HG03575 (cell line): ENCODE results near the gene NUDT3.
"Not testable (repeated sequence)": the region's sequence is repeated elsewhere in the genome, so short reads cannot be mapped to it uniquely, and the experiment has no call there.

Experiments used
- ATAC-seq: cut with Tn5 transposase; IDR thresholded peaks from one replicate; pipeline ENCODE4 v1.9.1; 2021; ENCODE audit not compliant: unreplicated experiment, insufficient number of reproducible peaks, low FRiP score; ENCODE audit errors: extremely low read depth

Gene NUDT3

GRCh38 chr6:34375833-34376232, 16.6 kb downstream of the NUDT3 start:
- no peak for ATAC-seq

- no peak for ATAC-seq
Measured at GRCh38 chr6:34374508-34374907, 18.0 kb downstream of the NUDT3 start.

DNA sequence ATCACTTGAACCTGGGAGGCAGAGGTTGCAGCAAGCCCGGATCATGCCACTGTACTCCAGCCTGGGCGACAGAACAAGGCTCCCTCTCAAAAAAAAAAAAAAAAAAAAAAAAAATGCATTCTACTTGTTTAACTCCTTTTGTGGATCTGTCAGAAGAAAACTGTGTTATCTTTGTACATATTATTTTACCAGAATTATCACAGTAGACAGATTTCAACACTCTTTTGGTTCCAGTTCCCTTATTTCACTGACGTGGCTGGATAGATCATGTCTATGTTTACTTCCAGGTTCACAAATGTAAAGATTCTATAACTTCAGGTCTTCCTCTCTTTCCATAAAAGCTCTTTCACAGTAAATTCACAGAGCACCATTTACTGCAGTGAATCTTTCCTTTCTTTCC, 18.4 kb downstream of the NUDT3 start:
- ATAC-seq = no peak

DNA sequence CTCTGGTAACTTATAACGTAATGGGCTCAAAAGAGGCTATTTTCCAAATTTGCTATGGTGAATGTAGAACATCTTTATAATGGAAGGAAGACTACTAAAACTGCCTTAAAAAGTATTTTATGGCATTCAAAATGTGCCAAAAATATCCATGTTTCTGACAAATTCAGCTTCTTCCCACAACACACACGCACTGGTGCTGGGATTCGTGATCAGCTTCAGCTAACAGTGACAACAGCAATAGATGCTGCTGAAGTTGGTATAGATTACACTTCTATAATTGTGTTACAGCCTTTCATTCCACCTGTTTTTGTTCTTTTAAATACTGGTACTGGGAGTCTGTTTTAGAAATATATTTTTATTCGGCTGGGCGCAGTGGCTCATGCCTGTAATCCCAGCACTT, 19.0 kb downstream of the NUDT3 start:
- ATAC-seq = no peak

- not testable (repeated sequence) for ATAC-seq
Measured at GRCh38 chr6:34371865-34372264, 20.6 kb downstream of the NUDT3 start.

GRCh38 chr6:34370361-34370760, 22.1 kb downstream of the NUDT3 start:
- ATAC-seq = no peak

DNA sequence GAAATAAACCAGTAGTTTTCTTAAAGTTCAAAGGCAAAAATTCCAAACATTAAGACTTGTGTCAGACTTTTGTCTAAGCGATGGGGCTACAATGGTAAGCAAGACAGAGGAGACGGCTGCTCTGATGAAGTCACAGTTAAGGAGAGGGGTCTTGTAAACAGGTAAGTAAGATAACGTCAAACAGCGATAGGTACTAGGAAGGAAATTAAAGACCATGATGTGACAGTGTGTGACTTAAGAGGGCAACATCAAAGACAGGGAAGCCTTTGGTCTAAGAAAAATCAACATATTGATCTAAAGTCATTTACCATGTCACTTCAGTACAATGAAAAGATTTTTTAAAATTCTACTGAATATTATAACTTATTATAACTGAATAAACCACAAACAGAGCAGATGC, 23.1 kb downstream of the NUDT3 start:
- no peak for ATAC-seq

- ATAC-seq = no peak
Measured at GRCh38 chr6:34366639-34366921, 25.9 kb downstream of the NUDT3 start.

GRCh38 chr6:34365781-34366638, 26.5 kb downstream of the NUDT3 start:
- not testable (repeated sequence) for ATAC-seq

- not testable (repeated sequence) for ATAC-seq
Measured at GRCh38 chr6:34363681-34364075, 28.8 kb downstream of the NUDT3 start.

DNA sequence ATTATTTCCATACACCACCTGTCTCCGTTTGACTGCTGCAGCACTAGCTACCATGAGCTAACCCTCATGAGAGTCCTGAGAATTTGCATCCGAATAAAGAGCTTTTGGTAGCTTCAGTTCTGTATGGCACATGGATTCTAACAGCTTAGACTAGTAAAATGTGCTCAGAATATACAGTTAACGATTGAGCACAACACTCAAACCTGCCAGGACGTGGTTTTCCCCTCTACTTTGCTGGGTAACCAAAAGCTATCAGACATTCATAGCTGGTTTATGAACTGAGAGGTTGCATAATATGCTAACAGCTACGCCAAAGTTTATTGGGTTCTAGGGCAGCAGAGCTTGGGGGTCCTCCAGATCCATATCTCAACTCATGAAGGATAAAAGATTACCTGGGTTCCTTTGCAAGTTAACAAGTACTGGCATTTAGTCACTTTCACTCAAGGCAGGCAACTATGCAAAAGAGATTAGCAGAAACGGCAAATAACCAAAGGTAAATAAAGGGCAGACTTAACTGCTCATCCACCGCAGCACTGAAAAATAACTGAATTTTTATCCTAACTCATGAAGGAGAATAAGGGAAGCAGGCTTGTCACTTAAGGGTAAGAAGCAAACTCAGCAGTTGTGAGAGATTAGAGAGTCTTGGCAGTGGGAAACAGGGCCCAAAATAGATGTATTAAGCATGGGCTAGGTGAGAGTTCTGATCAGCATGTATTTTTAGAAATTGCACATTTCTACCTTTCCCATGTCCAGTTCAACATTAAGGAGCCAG, 29.4 kb downstream of the NUDT3 start:
- no peak for ATAC-seq

DNA sequence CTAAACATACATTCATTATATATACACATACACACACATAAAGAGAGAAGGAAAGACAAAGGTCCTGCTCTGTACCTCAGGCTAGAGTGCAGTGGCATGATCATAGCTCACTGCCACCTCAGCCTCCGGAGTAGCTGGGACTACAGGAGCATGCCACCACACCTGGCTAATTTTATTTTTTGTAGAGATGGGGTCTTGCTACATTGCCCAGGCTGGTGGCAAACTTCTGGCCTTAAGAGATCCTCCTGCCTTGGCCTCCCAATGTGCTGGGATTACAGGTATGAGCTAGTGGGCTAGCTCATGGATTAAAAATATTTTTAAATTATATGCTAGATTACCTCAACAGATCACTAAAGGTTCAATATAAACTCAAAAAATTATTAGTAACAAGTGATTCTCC, 30.3 kb downstream of the NUDT3 start:
- ATAC-seq = no peak

- no peak for ATAC-seq
Measured at GRCh38 chr6:34360556-34360955, 31.9 kb downstream of the NUDT3 start.

DNA sequence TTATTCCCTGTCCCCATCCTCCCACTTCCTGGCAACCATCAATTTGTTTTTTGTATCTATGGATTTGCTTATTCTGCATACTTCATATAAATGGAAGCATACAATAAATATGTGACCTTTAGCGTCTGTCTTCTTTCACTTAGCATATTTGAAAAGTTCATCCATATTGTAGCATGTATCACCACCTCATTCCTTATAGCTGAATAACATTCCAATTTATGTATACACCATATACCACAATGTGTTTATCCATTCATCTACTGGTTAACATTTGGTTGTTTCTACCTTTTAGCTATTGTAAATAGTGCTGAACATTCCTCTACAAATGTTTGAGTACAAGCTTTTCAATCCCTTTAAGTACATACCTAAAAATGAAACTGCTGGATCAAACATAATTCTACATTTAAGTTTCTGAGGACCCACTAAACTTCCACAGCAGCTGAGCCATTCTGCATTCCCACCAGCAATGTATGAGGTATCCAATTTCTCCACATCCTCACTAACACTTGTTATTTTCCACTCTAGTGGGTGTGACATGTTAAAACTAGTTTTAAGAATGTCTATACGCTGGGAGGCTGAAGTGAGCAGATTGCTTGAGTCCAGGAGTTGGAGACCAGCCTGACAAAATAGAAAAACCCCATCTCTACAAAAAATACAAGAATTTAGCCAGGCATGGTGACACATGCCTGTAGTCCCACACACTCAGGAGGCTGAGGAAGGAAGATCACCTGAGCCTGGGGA, 32.9 kb downstream of the NUDT3 start:
- ATAC-seq = no peak

DNA sequence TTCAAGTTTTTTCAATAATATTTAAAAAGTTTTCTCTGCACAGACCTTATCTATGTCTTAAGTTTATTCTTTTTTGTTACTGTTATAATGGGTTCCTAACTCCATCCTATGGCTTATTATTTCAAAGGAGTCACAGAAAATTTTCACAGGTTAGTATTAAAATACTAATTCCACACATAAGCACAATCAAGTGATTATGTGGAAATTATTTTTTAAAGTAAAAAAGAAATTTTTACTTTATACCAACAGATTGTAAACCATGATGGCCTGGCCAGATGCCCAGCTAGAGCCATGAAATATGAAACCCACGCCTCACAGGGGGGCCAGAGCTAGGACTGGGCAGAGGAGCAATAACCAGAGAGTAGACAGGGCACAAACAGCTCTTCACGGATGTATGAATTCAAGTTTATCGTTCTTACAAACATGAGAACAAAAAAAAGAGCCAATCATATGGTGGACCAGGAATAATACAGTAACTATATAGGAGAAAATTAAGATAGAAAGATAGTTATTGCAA, 34.0 kb downstream of the NUDT3 start:
- no peak for ATAC-seq

DNA sequence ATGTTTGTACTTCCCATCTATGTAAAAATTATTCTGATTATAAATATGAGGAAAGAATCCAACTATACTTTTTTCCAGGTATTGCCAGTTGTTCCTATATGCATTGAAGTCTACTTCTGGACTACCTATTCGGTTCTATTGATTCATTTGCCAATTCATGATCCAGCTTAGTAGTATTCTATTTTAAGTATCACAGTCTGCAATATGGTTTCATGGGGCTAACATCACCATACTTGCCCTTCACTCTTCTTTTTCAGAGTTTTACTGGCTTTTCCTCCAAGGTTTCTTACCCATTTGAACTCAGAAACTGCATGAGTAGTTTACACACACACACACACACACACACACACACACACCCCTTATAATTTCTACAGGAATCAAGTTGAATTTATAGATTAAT, 34.5 kb downstream of the NUDT3 start:
- ATAC-seq = no peak

GRCh38 chr6:34355889-34356288, 36.6 kb downstream of the NUDT3 start:
- ATAC-seq = no peak

DNA sequence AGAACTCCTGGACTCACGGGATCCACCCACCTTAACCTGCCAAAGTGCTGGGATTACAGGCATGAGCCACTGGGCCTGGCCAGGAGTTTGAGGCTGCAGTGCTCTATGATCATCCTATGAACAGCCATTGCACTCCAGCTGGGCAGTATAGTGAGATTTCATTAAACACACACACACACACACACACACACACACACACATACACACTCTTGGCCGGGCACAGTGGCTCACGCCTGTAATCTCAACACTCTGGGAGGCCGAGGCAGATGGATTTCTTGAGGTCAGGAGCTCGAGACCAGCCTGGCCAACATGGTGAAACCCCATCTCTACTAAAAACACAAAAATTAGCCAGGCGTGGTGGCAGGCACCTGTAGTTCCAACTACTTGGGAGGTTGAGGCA, 38.2 kb downstream of the NUDT3 start:
- not testable (repeated sequence) for ATAC-seq

- not testable (repeated sequence) for ATAC-seq
Measured at GRCh38 chr6:34353530-34353929, 38.9 kb downstream of the NUDT3 start.
